ENCODE results near the gene GPC6. TPM values are rescaled to one million over a fixed set of nuclear protein-coding genes. Genes with fewer than 3 reads are reported as not detected.

GPC6 gene
- total RNA-seq, 1 experiment from 2014 or later, result 0.22 TPM

DNA sequence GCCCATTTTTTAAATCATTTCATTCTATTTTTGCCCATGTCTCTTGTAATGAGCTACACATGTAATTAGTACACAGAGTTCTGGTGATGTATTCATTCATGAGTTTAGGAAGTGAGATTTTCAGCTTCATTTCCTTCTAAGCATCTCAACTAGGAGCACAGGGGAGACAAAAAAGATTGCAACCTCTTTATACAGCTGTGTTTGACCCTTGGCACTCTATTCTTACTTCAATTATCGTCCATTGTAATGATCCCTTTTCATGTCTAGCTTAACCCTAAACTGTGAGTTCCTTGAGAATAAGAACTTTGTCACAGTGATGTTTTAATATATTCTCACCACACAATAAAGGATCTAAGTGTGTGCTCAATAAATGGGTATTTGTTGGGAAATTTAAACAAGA is 67.1 kb downstream of the GPC6 start:
- Histone ChIP-seq H3K27ac (ENCODE audit: low read depth, low read length) (no peak overlapping the region), H3K79me2 (ENCODE audit: insufficient read depth, low read length) (no peaks in the 10 kb centered on the region), H3K4me3 (replicated peaks in 1 of 2; ENCODE audit: low read depth in 1 of 2, low read length in 2 of 2) (no peak overlapping the region), H3K9me3 (ENCODE audit: control insufficient read depth in 1 of 2, insufficient read depth in 1 of 2, low read depth in 1 of 2, low read length in 2 of 2) (peaks cover 10 to 17% of the 10 kb centered on the region in 2 experiments; a peak in 2 of 4 replicates), H3K4me2 (ENCODE audit: low read length) (no peak overlapping the region), H3K27me3 (ENCODE audit: insufficient read depth, low read length) (no peaks in the 10 kb centered on the region), H3K9ac (ENCODE audit: low read length) (no peak overlapping the region), H3K4me1 (ENCODE audit: control insufficient read depth in 1 of 2, insufficient read depth in 2 of 2, low read length in 2 of 2) (no peaks in the 10 kb centered on the region), H3K36me3 (ENCODE audit: control insufficient read depth in 1 of 2, insufficient read depth in 2 of 2, low read length in 2 of 2) (no peaks in the 10 kb centered on the region), H4K20me1 (ENCODE audit: insufficient read depth) (no peaks in the 10 kb centered on the region), H2AFZ (ENCODE audit: low read depth, low read length, poor library complexity, severe bottlenecking) (no peak overlapping the region), H3K9me2 (ENCODE audit: insufficient read depth) (no peaks in the 10 kb centered on the region)
- ChIA-PET CTCF (no interaction called here), RAD21 (ENCODE audit: low non-redundant PET in 1 of 2, low total read pairs in 2 of 2, uncharacterized antibody in 2 of 2, unreplicated experiment in 2 of 2) (no interaction called here), POLR2A (no interaction called here)
- no TSS peak for BruUV-seq (replicated peaks)
- DNase-seq (ENCODE audit: low read depth, low spot score) (no peak), ATAC-seq (no peak)
- TF ChIP-seq TCF7L2 (IDR thresholded peaks at IDR 0.05; ENCODE audit: borderline replicate concordance, extremely low read depth, insufficient read depth, insufficient read length) (no peak), EZH2phosphoT487 (IDR thresholded peaks at IDR 0.05; ENCODE audit: borderline replicate concordance) (no peak), RAD21 (IDR thresholded peaks at IDR 0.05; ENCODE audit: low read depth) (no peak), ZFX (IDR thresholded peaks at IDR 0.05) (no peak), POLR2AphosphoS5 (IDR thresholded peaks at IDR 0.05; ENCODE audit: low read depth, low read length) (no peak), FOSL1 (IDR thresholded peaks at IDR 0.05; ENCODE audit: low read depth) (no peak), ZBTB33 (IDR thresholded peaks at IDR 0.05; ENCODE audit: extremely low read depth, insufficient replicate concordance, low read length) (no peak), ZNF274 (IDR thresholded peaks at IDR 0.05; ENCODE audit: low read depth, low read length) (no peak), EGR1 (IDR thresholded peaks at IDR 0.05; ENCODE audit: low read depth) (no peak), YY1 (IDR thresholded peaks at IDR 0.05; ENCODE audit: extremely low read depth, insufficient replicate concordance, low read depth, low read length) (no peak), EZH2 (IDR thresholded peaks at IDR 0.05) (no peak), SRF (IDR thresholded peaks at IDR 0.05; ENCODE audit: low read depth) (no peak), REST (IDR thresholded peaks at IDR 0.05; ENCODE audit: low read depth) (no peak), SIN3A (IDR thresholded peaks at IDR 0.05; ENCODE audit: low read depth) (no peak), ELF1 (IDR thresholded peaks at IDR 0.05; ENCODE audit: borderline replicate concordance, low read depth) (no peak), CBX3 (IDR thresholded peaks at IDR 0.05; ENCODE audit: low read depth) (no peak), CEBPB (IDR thresholded peaks at IDR 0.05; ENCODE audit: low read depth) (no peak)
- TF ChIP-seq, protein P1, sequence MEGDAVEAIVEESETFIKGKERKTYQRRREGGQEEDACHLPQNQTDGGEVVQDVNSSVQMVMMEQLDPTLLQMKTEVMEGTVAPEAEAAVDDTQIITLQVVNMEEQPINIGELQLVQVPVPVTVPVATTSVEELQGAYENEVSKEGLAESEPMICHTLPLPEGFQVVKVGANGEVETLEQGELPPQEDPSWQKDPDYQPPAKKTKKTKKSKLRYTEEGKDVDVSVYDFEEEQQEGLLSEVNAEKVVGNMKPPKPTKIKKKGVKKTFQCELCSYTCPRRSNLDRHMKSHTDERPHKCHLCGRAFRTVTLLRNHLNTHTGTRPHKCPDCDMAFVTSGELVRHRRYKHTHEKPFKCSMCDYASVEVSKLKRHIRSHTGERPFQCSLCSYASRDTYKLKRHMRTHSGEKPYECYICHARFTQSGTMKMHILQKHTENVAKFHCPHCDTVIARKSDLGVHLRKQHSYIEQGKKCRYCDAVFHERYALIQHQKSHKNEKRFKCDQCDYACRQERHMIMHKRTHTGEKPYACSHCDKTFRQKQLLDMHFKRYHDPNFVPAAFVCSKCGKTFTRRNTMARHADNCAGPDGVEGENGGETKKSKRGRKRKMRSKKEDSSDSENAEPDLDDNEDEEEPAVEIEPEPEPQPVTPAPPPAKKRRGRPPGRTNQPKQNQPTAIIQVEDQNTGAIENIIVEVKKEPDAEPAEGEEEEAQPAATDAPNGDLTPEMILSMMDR (IDR thresholded peaks at IDR 0.05 in 2 of 3, conservative IDR thresholded peaks at IDR 0.05 in 1 of 3; ENCODE audit: borderline replicate concordance in 1 of 3, insufficient read depth in 1 of 3, low read depth in 2 of 3, low read length in 2 of 3), result no peak
- TF ChIP-seq, protein P2, sequence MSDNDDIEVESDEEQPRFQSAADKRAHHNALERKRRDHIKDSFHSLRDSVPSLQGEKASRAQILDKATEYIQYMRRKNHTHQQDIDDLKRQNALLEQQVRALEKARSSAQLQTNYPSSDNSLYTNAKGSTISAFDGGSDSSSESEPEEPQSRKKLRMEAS (IDR thresholded peaks at IDR 0.05), result no peak
- TF ChIP-seq, protein P3, sequence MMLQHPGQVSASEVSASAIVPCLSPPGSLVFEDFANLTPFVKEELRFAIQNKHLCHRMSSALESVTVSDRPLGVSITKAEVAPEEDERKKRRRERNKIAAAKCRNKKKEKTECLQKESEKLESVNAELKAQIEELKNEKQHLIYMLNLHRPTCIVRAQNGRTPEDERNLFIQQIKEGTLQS (IDR thresholded peaks at IDR 0.05), result no peak
- intact Hi-C loops (cut with micrococcal nuclease), result no loop called here
